GM21825 (cell line): ENCODE data around the gene SIGLEC9.

ENCODE experiments used
- ATAC-seq: cut with Tn5 transposase; IDR thresholded peaks from one replicate; pipeline ENCODE4 v1.9.1; 2021; ENCODE audit warnings: mild to moderate bottlenecking, moderate library complexity; ENCODE audit not compliant: unreplicated experiment

The SIGLEC9 gene

GRCh38 chr19:51173681-51174080 is 49.0 kb downstream of the SIGLEC9 start:
- ATAC-seq, result no peak

- ATAC-seq, result no peak
These were observed 54.5 kb downstream of the SIGLEC9 start for GRCh38 chr19:51179256-51179655.
